ENCODE results near the gene SIL1. TPM values are rescaled to one million over a fixed set of nuclear protein-coding genes. Genes with fewer than 3 reads are reported as not detected.

SIL1 gene
- total RNA-seq, 1 donor from 2014 or later, result 39.3 TPM

- H3K4me1 ChIP-seq, result peaks cover 12% of the 10 kb centered on the region
- H3K27ac ChIP-seq (replicated peaks), result no peak overlapping the region
- no peaks in the 10 kb centered on the region for H3K9me3 ChIP-seq (replicated peaks)
- TF ChIP-seq, protein P1, sequence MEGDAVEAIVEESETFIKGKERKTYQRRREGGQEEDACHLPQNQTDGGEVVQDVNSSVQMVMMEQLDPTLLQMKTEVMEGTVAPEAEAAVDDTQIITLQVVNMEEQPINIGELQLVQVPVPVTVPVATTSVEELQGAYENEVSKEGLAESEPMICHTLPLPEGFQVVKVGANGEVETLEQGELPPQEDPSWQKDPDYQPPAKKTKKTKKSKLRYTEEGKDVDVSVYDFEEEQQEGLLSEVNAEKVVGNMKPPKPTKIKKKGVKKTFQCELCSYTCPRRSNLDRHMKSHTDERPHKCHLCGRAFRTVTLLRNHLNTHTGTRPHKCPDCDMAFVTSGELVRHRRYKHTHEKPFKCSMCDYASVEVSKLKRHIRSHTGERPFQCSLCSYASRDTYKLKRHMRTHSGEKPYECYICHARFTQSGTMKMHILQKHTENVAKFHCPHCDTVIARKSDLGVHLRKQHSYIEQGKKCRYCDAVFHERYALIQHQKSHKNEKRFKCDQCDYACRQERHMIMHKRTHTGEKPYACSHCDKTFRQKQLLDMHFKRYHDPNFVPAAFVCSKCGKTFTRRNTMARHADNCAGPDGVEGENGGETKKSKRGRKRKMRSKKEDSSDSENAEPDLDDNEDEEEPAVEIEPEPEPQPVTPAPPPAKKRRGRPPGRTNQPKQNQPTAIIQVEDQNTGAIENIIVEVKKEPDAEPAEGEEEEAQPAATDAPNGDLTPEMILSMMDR (IDR thresholded peaks at IDR 0.05; ENCODE audit: borderline replicate concordance), result peak; percentile 58
- DNase-seq, result no peak
- intact Hi-C loops (cut with micrococcal nuclease), result loop anchor here (10.0 kb wide), 1 partner anchor 163 kb away; no protein-coding TSS in a partner anchor
- no peak overlapping the region for H3K4me3 ChIP-seq
- H3K36me3 ChIP-seq, result no peaks in the 10 kb centered on the region
- H3K27me3 ChIP-seq (ENCODE audit: low read depth), result no peaks in the 10 kb centered on the region
Measured at GRCh38 chr5:139091439-139092156, 106.6 kb downstream of the SIL1 start.

- TF ChIP-seq, protein P1 (IDR thresholded peaks at IDR 0.05; ENCODE audit: borderline replicate concordance), result no peak
- intact Hi-C loops (cut with micrococcal nuclease), result loop anchor here (10.0 kb wide), 1 partner anchor 164 kb away; no protein-coding TSS in a partner anchor
- DNase-seq, result no peak
- Histone ChIP-seq H3K9me3 (replicated peaks) (no peaks in the 10 kb centered on the region), H3K36me3 (peaks cover 2% of the 10 kb centered on the region), H3K27ac (replicated peaks) (no peak overlapping the region), H3K27me3 (ENCODE audit: low read depth) (no peaks in the 10 kb centered on the region), H3K4me1 (peaks cover 12% of the 10 kb centered on the region), H3K4me3 (no peak overlapping the region)
Measured at GRCh38 chr5:139090581-139090980, 107.6 kb downstream of the SIL1 start.

DNA sequence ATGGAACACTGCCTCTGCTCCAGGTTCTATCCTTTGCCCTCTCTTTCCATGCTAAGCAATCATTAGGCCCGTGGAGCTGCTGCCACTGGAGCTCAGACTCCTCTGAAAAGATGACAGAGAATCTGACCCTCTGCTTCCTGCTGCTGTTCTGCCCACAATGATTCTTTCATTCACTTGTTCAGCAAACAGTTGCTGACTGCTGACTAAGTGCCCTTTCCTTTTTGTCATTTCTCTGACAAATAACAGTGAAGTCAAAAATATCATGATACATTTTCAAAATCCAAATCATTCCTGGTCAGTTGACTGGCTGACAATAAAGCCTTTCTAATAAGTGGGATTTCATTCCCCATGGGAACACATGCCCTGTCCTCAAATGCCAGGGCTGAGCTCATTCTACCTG, 110.1 kb downstream of the SIL1 start:
- TF ChIP-seq, protein P1 (IDR thresholded peaks at IDR 0.05; ENCODE audit: borderline replicate concordance), result no peak
- DNase-seq, result no peak
- Histone ChIP-seq H3K4me3 (no peak overlapping the region), H3K4me1 (peaks cover 12% of the 10 kb centered on the region), H3K9me3 (replicated peaks) (no peaks in the 10 kb centered on the region), H3K27ac (replicated peaks) (no peak overlapping the region), H3K36me3 (peaks cover 6% of the 10 kb centered on the region), H3K27me3 (ENCODE audit: low read depth) (no peaks in the 10 kb centered on the region)
- intact Hi-C loops (cut with micrococcal nuclease), result no loop called here

- no peak for DNase-seq
- intact Hi-C loops (cut with micrococcal nuclease), result no loop called here
- H3K9me3 ChIP-seq (replicated peaks), result no peaks in the 10 kb centered on the region
- H3K4me1 ChIP-seq, result peaks cover 17% of the 10 kb centered on the region
- TF ChIP-seq, protein P1 (IDR thresholded peaks at IDR 0.05; ENCODE audit: borderline replicate concordance), result no peak
- no peaks in the 10 kb centered on the region for H3K27me3 ChIP-seq (ENCODE audit: low read depth)
- H3K36me3 ChIP-seq, result peaks cover 6% of the 10 kb centered on the region
- no peak overlapping the region for H3K4me3 ChIP-seq
- H3K27ac ChIP-seq (replicated peaks), result no peak overlapping the region
Measured at GRCh38 chr5:139082813-139083498, 115.2 kb downstream of the SIL1 start.

DNA sequence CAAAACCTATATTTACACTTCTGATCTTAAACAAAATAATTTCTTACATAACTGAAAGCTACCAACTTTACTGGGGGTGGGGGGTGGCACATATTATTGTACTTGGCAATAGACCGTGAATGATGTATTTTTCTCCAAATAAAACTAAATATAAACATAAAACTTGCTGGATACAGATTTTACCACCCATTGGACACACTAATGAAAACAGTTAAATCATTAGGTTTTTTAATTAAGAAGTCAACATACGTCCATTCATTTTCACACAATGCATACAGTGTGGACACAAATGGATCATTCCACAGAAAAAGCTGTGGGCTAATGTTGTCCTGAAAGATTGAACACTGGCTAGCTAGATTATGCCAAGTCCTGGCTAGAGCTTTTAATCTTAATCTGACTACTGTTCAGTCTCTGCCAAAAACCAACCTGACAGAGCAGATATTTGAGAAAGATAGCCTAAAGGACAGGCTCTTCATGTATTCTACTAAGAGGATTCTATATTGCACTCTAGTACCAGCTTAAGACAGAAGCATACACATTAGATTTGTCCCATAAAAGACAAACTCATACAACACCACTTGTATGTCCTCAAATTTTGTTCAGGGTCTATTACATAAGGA, 118.1 kb downstream of the SIL1 start:
- H3K36me3 ChIP-seq, result no peaks in the 10 kb centered on the region
- intact Hi-C loops (cut with micrococcal nuclease), result loop anchor here (10.0 kb wide), 1 partner anchor 195 kb away; no protein-coding TSS in a partner anchor
- H3K27me3 ChIP-seq (ENCODE audit: low read depth), result no peaks in the 10 kb centered on the region
- no peak overlapping the region for H3K4me3 ChIP-seq
- DNase-seq, result no peak
- no peaks in the 10 kb centered on the region for H3K9me3 ChIP-seq (replicated peaks)
- TF ChIP-seq, protein P1 (IDR thresholded peaks at IDR 0.05; ENCODE audit: borderline replicate concordance), result no peak
- H3K27ac ChIP-seq (replicated peaks), result no peak overlapping the region
- peaks cover 33% of the 10 kb centered on the region for H3K4me1 ChIP-seq
